NB4 (cell line): ENCODE results near the gene PADI2.

ENCODE experiments used
- CTCF ChIP-seq: IDR thresholded peaks from one replicate; pipeline ENCODE4 v1.5.1; 2012; ENCODE audit warnings: low read depth, low read length
- MAX ChIP-seq: IDR thresholded peaks from 2 replicates; pipeline ENCODE4 v1.6.1; 2011; ENCODE audit warnings: low read depth, low read length
- MYC ChIP-seq: IDR thresholded peaks from 2 replicates; pipeline ENCODE4 v1.6.1; 2011; ENCODE audit warnings: low read depth, low read length
- POLR2A ChIP-seq: IDR thresholded peaks from 2 replicates; pipeline ENCODE4 v1.6.1; 2011; ENCODE audit warnings: mild to moderate bottlenecking; ENCODE audit not compliant: insufficient read length; ENCODE audit errors: extremely low read depth

- TF ChIP-seq CTCF (no peak), POLR2A (no peak), MYC (no peak), MAX (no peak)
Measured at GRCh38 chr1:17161926-17162800, 42.9 kb upstream of the PADI2 start.
